ENCODE measurements around the gene BBOX1.
"Not testable (repeated sequence)": the region's sequence is repeated elsewhere in the genome, so short reads cannot be mapped to it uniquely, and the experiment has no call there.

Gene BBOX1

GRCh38 chr11:27089746-27090145, 49.1 kb downstream of the BBOX1 start:
- TF ChIP-seq CTCF (IDR thresholded peaks at IDR 0.05; ENCODE audit: low read length, missing control alignments) = no peak
- no peak overlapping the region for H3K4me3 ChIP-seq (replicated peaks; ENCODE audit: low read depth, low read length)
- no peak for DNase-seq (ENCODE audit: low read depth)

- not testable (repeated sequence) for DNase-seq (ENCODE audit: low read depth); H3K4me3 ChIP-seq (replicated peaks; ENCODE audit: low read depth, low read length)
Measured at GRCh38 chr11:27090357-27090948, 49.8 kb downstream of the BBOX1 start.

- no peak overlapping the region for H3K4me3 ChIP-seq (replicated peaks; ENCODE audit: low read depth, low read length)
- no peak for DNase-seq (ENCODE audit: low read depth)
- no peak for TF ChIP-seq CTCF (IDR thresholded peaks at IDR 0.05; ENCODE audit: low read length, missing control alignments)
Measured at GRCh38 chr11:27094120-27094519, 53.5 kb downstream of the BBOX1 start.

GRCh38 chr11:27095059-27095458, 54.4 kb downstream of the BBOX1 start:
- H3K4me3 ChIP-seq (replicated peaks; ENCODE audit: low read depth, low read length) = no peak overlapping the region
- no peak for DNase-seq (ENCODE audit: low read depth)
- no peak for TF ChIP-seq CTCF (IDR thresholded peaks at IDR 0.05; ENCODE audit: low read length, missing control alignments)

- H3K4me3 ChIP-seq (replicated peaks; ENCODE audit: low read depth, low read length) = no peak overlapping the region
- TF ChIP-seq CTCF (IDR thresholded peaks at IDR 0.05; ENCODE audit: low read length, missing control alignments) = no peak
- no peak for DNase-seq (ENCODE audit: low read depth)
Measured at GRCh38 chr11:27095887-27096286, 55.3 kb downstream of the BBOX1 start.

- no peak for DNase-seq (ENCODE audit: low read depth)
- no peak for TF ChIP-seq CTCF (IDR thresholded peaks at IDR 0.05; ENCODE audit: low read length, missing control alignments)
- H3K4me3 ChIP-seq (replicated peaks; ENCODE audit: low read depth, low read length) = no peak overlapping the region
Measured at GRCh38 chr11:27097551-27097950, 56.9 kb downstream of the BBOX1 start.

- no peak for DNase-seq (ENCODE audit: low read depth)
- H3K4me3 ChIP-seq (replicated peaks; ENCODE audit: low read depth, low read length) = no peak overlapping the region
- TF ChIP-seq CTCF (IDR thresholded peaks at IDR 0.05; ENCODE audit: low read length, missing control alignments) = no peak
Measured at GRCh38 chr11:27100534-27100933, 59.9 kb downstream of the BBOX1 start.
